Endothelial cell of umbilical vein (primary cell): ENCODE measurements around the gene ARHGEF11. TPM values are rescaled to one million over a fixed set of nuclear protein-coding genes. Genes with fewer than 3 reads are reported as not detected.

Experiments used
- BruUV-seq: library from RNA; stranded (reverse); fragments of 400-500 nt; replicated peaks from 2 replicates; lab custom pipeline; 2021; lab: Mats Ljungman, UMichigan
- CTCF ChIA-PET: fragments of 300-600, 350-600 bp; sonication (Branson Sonifier 250); formaldehyde crosslinking; loops from one replicate; lab custom pipeline; 2021; ENCODE audit warnings: antibody characterized with exemption, inconsistent platforms; lab: Charles Lee
- POLR2A ChIA-PET: fragments of 300-600, 350-600 bp; sonication (Branson Sonifier 250); formaldehyde crosslinking; loops from one replicate; lab custom pipeline; 2021; ENCODE audit warnings: antibody characterized with exemption, inconsistent platforms; lab: Charles Lee
- DNase-seq: peaks from one replicate; pipeline ENCODE4 v3.0.0-alpha.2; 2011; ENCODE audit warnings: low read depth, low spot score
- FAIRE-seq: peaks from 2 replicates; lab custom pipeline; 2011; peaks lifted over from hg19 to GRCh38; lab: Jason Lieb, UNC
- H2AFZ ChIP-seq: 2 replicates; pipeline ENCODE4 v1.6.0; 2012; ENCODE audit warnings: low read depth, low read length, control low read depth, inconsistent platforms
- H3K27ac ChIP-seq: 2 replicates; pipeline ENCODE4 v1.5.1; 2011; ENCODE audit warnings: low read depth, mild to moderate bottlenecking, control low read depth, low read length, moderate library complexity; ENCODE audit not compliant: insufficient read depth
- H3K27me3 ChIP-seq, 2 experiments: 2 replicates each; pipeline versions ENCODE4 v1.6.0 to v1.6.1; 2011; ENCODE audit warnings: low read length in 2 of 2, mixed read lengths in 1 of 2; ENCODE audit not compliant: control insufficient read depth in 2 of 2, insufficient read depth in 2 of 2
- H3K36me3 ChIP-seq, 2 experiments: 2 replicates in 1 of 2; 3 replicates in 1 of 2; pipeline ENCODE4 v1.5.1; 2011; ENCODE audit warnings: low read length in 2 of 2, mild to moderate bottlenecking in 1 of 2, moderate library complexity in 1 of 2; ENCODE audit not compliant: control insufficient read depth in 2 of 2, insufficient read depth in 2 of 2; ENCODE audit errors: extremely low read depth in 1 of 2
- H3K4me1 ChIP-seq: 3 replicates; pipeline ENCODE4 v1.5.1; 2011; ENCODE audit warnings: mild to moderate bottlenecking, low read length; ENCODE audit not compliant: control insufficient read depth, insufficient read depth; ENCODE audit errors: extremely low read depth
- H3K4me2 ChIP-seq: 2 replicates; pipeline ENCODE4 v1.6.1; 2011; ENCODE audit warnings: low read length, control low read depth, mixed read lengths; ENCODE audit not compliant: insufficient read depth
- H3K4me3 ChIP-seq, 3 experiments: fragments of 200-600 bp in 1 of 3; sonication (generic), shearing (Covaris generic) in 1 of 3; replicated peaks in 1 of 3; 2 replicates each; pipeline ENCODE4 v1.5.1; 2011 to 2016; ENCODE audit warnings: control low read depth in 3 of 3, low read length in 3 of 3, mild to moderate bottlenecking in 2 of 3, inconsistent platforms in 1 of 3, low read depth in 1 of 3, moderate library complexity in 1 of 3; ENCODE audit not compliant: insufficient read depth in 1 of 3
- H3K79me2 ChIP-seq: 2 replicates; pipeline ENCODE4 v1.6.0; 2012; ENCODE audit warnings: low read length, inconsistent platforms; ENCODE audit not compliant: control insufficient read depth, insufficient read depth
- H3K9ac ChIP-seq: replicated peaks from 2 replicates; pipeline ENCODE3; 2011; ENCODE audit warnings: low read length, control low read depth; ENCODE audit not compliant: insufficient read depth; ENCODE audit errors: extremely low read depth
- H3K9me1 ChIP-seq: replicated peaks from 3 replicates; pipeline ENCODE4 v1.6.0; 2011; ENCODE audit warnings: mild to moderate bottlenecking, low read length; ENCODE audit not compliant: control insufficient read depth, insufficient read depth; ENCODE audit errors: extremely low read depth
- H3K9me3 ChIP-seq: replicated peaks from 2 replicates; pipeline ENCODE4 v1.5.1; 2012; ENCODE audit warnings: low read length, inconsistent platforms; ENCODE audit not compliant: control insufficient read depth, insufficient read depth
- H4K20me1 ChIP-seq: replicated peaks from 2 replicates; pipeline ENCODE3; 2011; ENCODE audit warnings: mild to moderate bottlenecking, low read length; ENCODE audit not compliant: control insufficient read depth, insufficient read depth; ENCODE audit errors: extremely low read depth
- EZH2 ChIP-seq: IDR thresholded peaks from 2 replicates; pipeline ENCODE4 v1.6.1; 2012; ENCODE audit warnings: borderline replicate concordance, low read depth, mild to moderate bottlenecking, moderate library complexity, low read length, inconsistent platforms; ENCODE audit not compliant: severe bottlenecking
- FOS ChIP-seq: IDR thresholded peaks from 2 replicates; pipeline ENCODE4 v1.6.1; 2011; ENCODE audit warnings: mild to moderate bottlenecking, low read length, moderate library complexity, borderline replicate concordance; ENCODE audit not compliant: insufficient read depth
- GATA2 ChIP-seq: IDR thresholded peaks from 2 replicates; pipeline ENCODE4 v1.7.0; 2011; ENCODE audit warnings: low read depth, mild to moderate bottlenecking, moderate library complexity, mixed read lengths, low read length; ENCODE audit not compliant: insufficient read length, insufficient read depth
- JUN ChIP-seq: IDR thresholded peaks from 2 replicates; pipeline ENCODE4 v1.6.1; 2011; ENCODE audit warnings: borderline replicate concordance, low read depth; ENCODE audit not compliant: insufficient read length, insufficient read depth
- MYC ChIP-seq: IDR thresholded peaks from one replicate; pipeline ENCODE4 v1.6.1; 2011; ENCODE audit warnings: mild to moderate bottlenecking, low read depth, low read length
- POLR2A ChIP-seq: IDR thresholded peaks from 2 replicates; pipeline ENCODE4 v1.6.1; 2012; ENCODE audit warnings: low read depth, mild to moderate bottlenecking, control low read depth, low read length
- POLR2AphosphoS5 ChIP-seq: IDR thresholded peaks from 2 replicates; pipeline ENCODE4 v1.6.1; 2012; ENCODE audit warnings: low read depth, mild to moderate bottlenecking, control low read depth, low read length, moderate library complexity; ENCODE audit not compliant: insufficient read depth
- dilution Hi-C: fragments of 300-500 bp; cut with MboI; formaldehyde crosslinking; loops from one replicate; pipeline ENCODE4 v1.15.0; 2019; ENCODE audit warnings: low sequenced_read_pairs; ENCODE audit not compliant: extremely low pct_ligation_motif_present
- intact Hi-C: fragments of 100-400 bp; cut with micrococcal nuclease; formaldehyde crosslinking; loops from one replicate; pipeline ENCODE4 v1.10.0; 2022
- polyA plus RNA-seq, 4 experiments: library from polyadenylated mRNA; depleted of rRNA in 3 of 4; stranded (reverse) in 3 of 4; unstranded in 1 of 4; fragments of >200 nt; gene quantifications; 2 replicates each; pipeline versions ENCODE4 v1.2.1 to v1.2.3, GENCODE V29; 2011 to 2012; ENCODE audit warnings: missing spikeins in 1 of 4
- total RNA-seq: library from RNA; stranded (reverse); gene quantifications from 2 replicates; pipeline ENCODE4 v1.2.3, GENCODE V29; 2021
- TF ChIP-seq, protein P1 (sequence below): IDR thresholded peaks from 2 replicates; pipeline ENCODE4 v1.6.1; 2011; ENCODE audit not compliant: insufficient read depth, insufficient read length
- TF ChIP-seq, protein P2 (sequence below), 2 donors: IDR thresholded peaks; 1 replicate in 1 of 2; 2 replicates in 1 of 2; pipeline ENCODE4 v1.5.1; 2011; ENCODE audit warnings: low read length in 2 of 2, mild to moderate bottlenecking in 2 of 2, moderate library complexity in 2 of 2, control low read depth in 1 of 2, inconsistent platforms in 1 of 2, low read depth in 1 of 2; ENCODE audit not compliant: insufficient read depth in 1 of 2; ENCODE audit errors: extremely low read depth in 1 of 2

ARHGEF11 gene
- total and polyA plus RNA-seq, 2 donors (not counting 3 experiments of a cell fraction or from before 2014, with no cell fraction given) = 18.2 to 28.0 TPM

DNA sequence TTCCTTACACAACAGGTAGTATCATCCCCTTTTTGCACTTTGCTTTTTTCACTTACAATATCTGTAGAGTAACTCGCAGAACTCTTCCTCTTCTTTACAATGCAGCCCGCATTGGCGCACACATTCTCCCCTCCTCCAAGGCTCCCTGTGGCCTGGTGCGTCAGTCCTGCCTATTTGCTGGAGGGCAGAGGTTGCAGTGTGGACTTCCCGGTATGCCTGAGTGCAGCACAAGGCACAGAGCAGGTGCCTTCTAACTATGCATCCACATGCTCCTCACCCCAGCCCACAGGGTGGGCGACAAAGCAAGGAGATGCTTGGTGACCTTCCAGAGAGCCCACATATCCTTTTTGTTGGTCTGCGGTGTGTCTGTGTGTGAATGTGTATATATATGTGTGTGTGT is 53.3 kb downstream of the ARHGEF11 start:
- Histone ChIP-seq H3K4me3 (no peak overlapping the region), H3K79me2 (no peaks in the 10 kb centered on the region), H3K9me1 (no peaks in the 10 kb centered on the region), H3K36me3 (peaks cover 0 to 2% of the 10 kb centered on the region in 2 experiments), H4K20me1 (no peaks in the 10 kb centered on the region), H3K9ac (no peak overlapping the region), H3K9me3 (no peaks in the 10 kb centered on the region), H2AFZ (no peak overlapping the region), H3K4me1 (no peaks in the 10 kb centered on the region), H3K27me3 (no peaks in the 10 kb centered on the region), H3K4me2 (no peak overlapping the region), H3K27ac (no peak overlapping the region)
- intact Hi-C loops = no loop called here
- no TSS peak for BruUV-seq
- no peak for FAIRE-seq
- no peak for DNase-seq
- CTCF ChIA-PET = no interaction called here
- dilution Hi-C loops = no loop called here
- POLR2A ChIA-PET = no interaction called here
- no peak for TF ChIP-seq FOS
- TF ChIP-seq JUN = no peak
- no peak for TF ChIP-seq POLR2A
- no peak for TF ChIP-seq MYC
- no peak for TF ChIP-seq POLR2AphosphoS5
- TF ChIP-seq, protein P1, sequence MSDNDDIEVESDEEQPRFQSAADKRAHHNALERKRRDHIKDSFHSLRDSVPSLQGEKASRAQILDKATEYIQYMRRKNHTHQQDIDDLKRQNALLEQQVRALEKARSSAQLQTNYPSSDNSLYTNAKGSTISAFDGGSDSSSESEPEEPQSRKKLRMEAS = no peak
- no peak for TF ChIP-seq EZH2
- TF ChIP-seq GATA2 = no peak
- TF ChIP-seq, protein P2, sequence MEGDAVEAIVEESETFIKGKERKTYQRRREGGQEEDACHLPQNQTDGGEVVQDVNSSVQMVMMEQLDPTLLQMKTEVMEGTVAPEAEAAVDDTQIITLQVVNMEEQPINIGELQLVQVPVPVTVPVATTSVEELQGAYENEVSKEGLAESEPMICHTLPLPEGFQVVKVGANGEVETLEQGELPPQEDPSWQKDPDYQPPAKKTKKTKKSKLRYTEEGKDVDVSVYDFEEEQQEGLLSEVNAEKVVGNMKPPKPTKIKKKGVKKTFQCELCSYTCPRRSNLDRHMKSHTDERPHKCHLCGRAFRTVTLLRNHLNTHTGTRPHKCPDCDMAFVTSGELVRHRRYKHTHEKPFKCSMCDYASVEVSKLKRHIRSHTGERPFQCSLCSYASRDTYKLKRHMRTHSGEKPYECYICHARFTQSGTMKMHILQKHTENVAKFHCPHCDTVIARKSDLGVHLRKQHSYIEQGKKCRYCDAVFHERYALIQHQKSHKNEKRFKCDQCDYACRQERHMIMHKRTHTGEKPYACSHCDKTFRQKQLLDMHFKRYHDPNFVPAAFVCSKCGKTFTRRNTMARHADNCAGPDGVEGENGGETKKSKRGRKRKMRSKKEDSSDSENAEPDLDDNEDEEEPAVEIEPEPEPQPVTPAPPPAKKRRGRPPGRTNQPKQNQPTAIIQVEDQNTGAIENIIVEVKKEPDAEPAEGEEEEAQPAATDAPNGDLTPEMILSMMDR (IDR thresholded peaks at IDR 0.05; ENCODE audit: extremely low read depth in 1 of 2, insufficient read depth in 1 of 2, low read depth in 1 of 2, low read length in 2 of 2) = no peak
